ENCODE data around the gene SUV39H2.

Gene SUV39H2

DNA sequence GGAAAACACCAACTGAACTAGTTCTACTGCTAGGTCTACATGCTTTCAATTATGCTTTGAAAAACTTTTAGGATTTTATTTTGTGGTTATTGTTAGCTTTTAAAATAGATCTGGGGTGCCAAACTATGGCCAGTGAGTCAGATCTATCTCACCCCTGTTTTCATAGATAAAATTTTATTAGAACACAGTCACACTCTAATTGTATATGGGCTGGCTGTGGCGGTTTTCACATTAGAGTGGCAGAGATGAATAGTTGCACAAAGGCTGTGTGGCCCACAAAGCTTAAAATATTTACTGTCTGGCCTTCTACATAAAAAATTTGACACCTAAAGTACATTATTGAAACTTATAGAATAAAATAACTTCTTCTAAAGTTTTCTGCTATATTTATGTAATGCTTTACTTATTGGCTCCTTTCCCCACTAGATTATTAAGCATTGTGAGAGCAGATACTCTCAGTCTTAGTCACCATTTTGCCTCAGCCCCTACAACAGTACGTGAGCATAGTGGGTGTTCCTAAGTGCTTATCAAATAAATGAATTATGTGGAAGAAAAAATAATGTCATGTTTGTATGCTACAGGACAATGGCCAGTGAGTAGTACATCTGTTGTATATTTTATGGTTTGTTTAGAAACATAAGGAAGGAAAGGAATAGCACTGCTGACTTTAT is 5.4 kb upstream of the SUV39H2 start:
- no CpG with 5 or more reads among the region's 2 CpGs for WGBS (ENCODE audit: insufficient coverage, insufficient read length)
- no peak for DNase-seq (ENCODE audit: low read depth, low spot score)
- no peaks in the 10 kb centered on the region for H3K9me3 ChIP-seq (ENCODE audit: control insufficient read depth, insufficient read depth, low read length)
- no peak overlapping the region for H3K4me3 ChIP-seq (ENCODE audit: low read length)
- no peaks in the 10 kb centered on the region; the same call in 1 of the 2 replicates for H3K4me1 ChIP-seq (ENCODE audit: control insufficient read depth, insufficient read depth, low read length)
- H3K27ac ChIP-seq (ENCODE audit: low read length): no peak overlapping the region
- peaks cover 2% of the 10 kb centered on the region; the same call in 1 of the 2 replicates for H3K36me3 ChIP-seq (ENCODE audit: control insufficient read depth, insufficient read depth, low read length)
- no peaks in the 10 kb centered on the region for H3K27me3 ChIP-seq (ENCODE audit: control insufficient read depth, insufficient read depth, low read length)

DNA sequence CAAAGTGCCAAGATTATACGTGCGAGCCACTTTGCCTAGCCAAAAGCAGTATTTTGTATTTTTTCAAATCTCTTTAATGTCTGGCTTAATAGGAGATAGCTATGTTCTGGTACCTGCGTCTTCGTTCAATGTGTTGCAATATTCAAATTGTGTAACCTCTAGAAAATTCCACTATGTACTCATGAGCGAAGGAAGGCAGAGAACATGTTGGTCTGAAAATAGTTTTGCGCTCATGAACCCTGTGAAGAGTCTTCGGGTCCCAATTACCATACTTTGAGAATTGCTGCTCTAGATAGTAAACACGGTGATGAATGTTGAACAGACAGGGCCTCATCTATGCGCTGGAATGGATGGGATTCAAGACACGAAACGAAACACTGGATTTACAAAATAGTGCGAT is 2.7 kb upstream of the SUV39H2 start:
- WGBS (ENCODE audit: insufficient coverage, insufficient read length): no CpG with 5 or more reads among the region's 12 CpGs
- no peak for DNase-seq (ENCODE audit: low read depth, low spot score)
- no peaks in the 10 kb centered on the region; the same call in 1 of the 2 replicates for H3K4me1 ChIP-seq (ENCODE audit: control insufficient read depth, insufficient read depth, low read length)
- H3K36me3 ChIP-seq (ENCODE audit: control insufficient read depth, insufficient read depth, low read length): no peaks in the 10 kb centered on the region
- H3K4me3 ChIP-seq (ENCODE audit: low read length): no peak overlapping the region
- no peaks in the 10 kb centered on the region for H3K27me3 ChIP-seq (ENCODE audit: control insufficient read depth, insufficient read depth, low read length)
- no peak overlapping the region for H3K27ac ChIP-seq (ENCODE audit: low read length)
- no peaks in the 10 kb centered on the region for H3K9me3 ChIP-seq (ENCODE audit: control insufficient read depth, insufficient read depth, low read length)

DNA sequence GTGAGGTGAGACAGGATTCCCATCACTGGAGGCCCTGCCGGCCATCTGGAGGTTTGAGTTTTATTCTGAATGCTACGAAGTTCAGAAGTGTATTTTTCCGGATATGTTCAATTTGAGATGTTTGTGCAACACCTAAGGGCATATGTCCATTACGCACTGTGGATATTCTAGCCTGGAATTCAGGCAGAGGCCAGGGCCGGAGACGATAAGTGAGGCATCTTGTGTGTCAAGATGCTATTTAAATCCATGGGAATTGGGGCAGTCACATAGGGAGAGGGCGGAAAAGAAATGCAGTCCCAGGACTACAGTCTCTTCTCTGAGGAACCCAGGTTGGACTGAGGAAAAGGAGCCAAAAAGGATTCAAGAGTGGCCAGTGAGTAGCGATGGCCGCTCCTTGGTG is 1.9 kb upstream of the SUV39H2 start:
- no CpG with 5 or more reads among the region's 9 CpGs for WGBS (ENCODE audit: insufficient coverage, insufficient read length)
- no peak for DNase-seq (ENCODE audit: low read depth, low spot score)
- H3K27ac ChIP-seq (ENCODE audit: low read length): no peak overlapping the region
- no peak overlapping the region for H3K4me3 ChIP-seq (ENCODE audit: low read length)
- H3K27me3 ChIP-seq (ENCODE audit: control insufficient read depth, insufficient read depth, low read length): no peaks in the 10 kb centered on the region
- no peaks in the 10 kb centered on the region for H3K36me3 ChIP-seq (ENCODE audit: control insufficient read depth, insufficient read depth, low read length)
- H3K9me3 ChIP-seq (ENCODE audit: control insufficient read depth, insufficient read depth, low read length): no peaks in the 10 kb centered on the region
- no peaks in the 10 kb centered on the region; the same call in 1 of the 2 replicates for H3K4me1 ChIP-seq (ENCODE audit: control insufficient read depth, insufficient read depth, low read length)

DNA sequence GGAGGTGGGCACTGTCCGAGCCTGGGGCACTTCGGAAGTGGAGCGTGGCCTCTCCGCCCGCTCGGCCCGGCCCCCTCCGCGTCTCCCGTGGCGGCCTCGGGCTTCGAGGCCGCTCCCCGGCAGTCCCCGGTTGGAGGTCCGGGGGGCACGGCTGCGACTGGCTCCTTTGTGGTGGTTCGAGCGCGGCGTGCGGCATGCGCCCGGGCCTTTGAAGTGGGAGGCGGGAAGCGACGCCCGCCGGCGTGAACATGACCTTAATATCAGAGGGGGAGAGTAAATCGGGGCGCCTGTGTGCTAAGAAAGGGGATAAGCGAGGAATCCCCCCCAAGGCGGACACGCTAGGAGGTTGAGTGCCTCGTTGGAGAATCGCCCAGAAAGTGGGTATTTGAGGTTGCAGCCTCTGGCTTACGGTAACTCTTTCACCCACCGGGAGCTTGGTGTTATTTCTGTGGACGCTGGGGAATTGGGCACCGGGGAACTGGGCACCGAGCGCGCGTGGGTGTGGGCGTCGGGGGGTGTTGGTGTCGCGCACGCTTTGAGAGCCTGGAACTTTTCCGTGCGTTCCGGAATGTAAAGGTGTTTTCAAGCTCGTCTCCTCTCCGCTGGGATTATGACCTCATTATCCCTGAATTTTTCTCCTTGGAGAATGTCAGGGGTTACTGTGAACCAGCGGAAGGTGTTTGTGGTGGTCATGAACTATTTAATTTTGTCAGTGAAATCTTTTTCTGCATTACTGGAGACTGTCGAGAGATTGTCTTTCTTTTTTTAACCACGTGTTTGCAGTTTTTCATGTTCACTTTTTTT is 660 bp downstream of the SUV39H2 start:
- Histone ChIP-seq H3K4me3 (ENCODE audit: low read length) (peak overlapping the region; percentile 95), H3K9me3 (ENCODE audit: control insufficient read depth, insufficient read depth, low read length) (no peaks in the 10 kb centered on the region), H3K36me3 (ENCODE audit: control insufficient read depth, insufficient read depth, low read length) (no peaks in the 10 kb centered on the region), H3K27ac (ENCODE audit: low read length) (no peak overlapping the region), H3K4me1 (ENCODE audit: control insufficient read depth, insufficient read depth, low read length) (no peaks in the 10 kb centered on the region; the same call in 1 of the 2 replicates), H3K27me3 (ENCODE audit: control insufficient read depth, insufficient read depth, low read length) (no peaks in the 10 kb centered on the region)
- DNase-seq (ENCODE audit: low read depth, low spot score): no peak
- WGBS (ENCODE audit: insufficient coverage, insufficient read length): no CpG with 5 or more reads among the region's 60 CpGs

DNA sequence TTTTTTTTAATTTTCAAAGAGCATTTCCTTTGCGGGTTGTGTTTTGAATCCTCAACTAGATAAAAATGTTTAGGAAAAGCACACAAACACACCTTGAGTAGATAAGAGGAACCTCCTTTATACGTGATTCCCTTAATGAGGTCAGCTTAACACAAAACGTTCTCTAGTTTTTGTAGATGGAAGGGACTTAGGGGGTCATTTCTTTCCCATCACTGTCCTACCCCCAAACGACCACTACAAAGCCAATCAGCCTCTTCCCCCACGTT is 1.2 kb downstream of the SUV39H2 start:
- no peak for DNase-seq (ENCODE audit: low read depth, low spot score)
- Histone ChIP-seq H3K4me3 (ENCODE audit: low read length) (peak overlapping the region; percentile 24; the same call in 1 of the 2 replicates), H3K4me1 (ENCODE audit: control insufficient read depth, insufficient read depth, low read length) (no peaks in the 10 kb centered on the region; the same call in 1 of the 2 replicates), H3K27me3 (ENCODE audit: control insufficient read depth, insufficient read depth, low read length) (no peaks in the 10 kb centered on the region), H3K27ac (ENCODE audit: low read length) (no peak overlapping the region), H3K36me3 (ENCODE audit: control insufficient read depth, insufficient read depth, low read length) (no peaks in the 10 kb centered on the region), H3K9me3 (ENCODE audit: control insufficient read depth, insufficient read depth, low read length) (no peaks in the 10 kb centered on the region)
- no CpG with 5 or more reads among the region's 5 CpGs for WGBS (ENCODE audit: insufficient coverage, insufficient read length)

DNA sequence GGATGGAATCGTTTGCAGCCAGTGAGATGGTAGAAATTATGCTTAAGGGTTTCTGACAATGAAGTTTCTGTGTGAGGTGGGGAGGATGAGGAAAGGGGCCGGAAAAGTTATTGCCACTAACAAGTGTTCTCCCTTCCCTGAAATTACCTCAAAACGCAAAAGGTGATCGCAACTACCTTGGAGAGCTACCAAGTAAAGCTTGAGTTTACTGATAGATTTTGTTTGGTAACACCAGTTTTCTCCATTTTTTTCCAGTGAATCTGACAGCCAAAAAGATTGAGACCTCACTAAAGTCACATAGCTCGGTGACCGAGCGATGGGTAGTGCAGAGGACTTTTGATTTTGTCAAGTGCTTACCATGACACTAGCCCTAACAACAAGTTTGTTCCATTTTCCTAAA is 1.6 kb downstream of the SUV39H2 start:
- Histone ChIP-seq H3K4me3 (ENCODE audit: low read length) (peak overlapping the region; percentile 24; the same call in 1 of the 2 replicates), H3K9me3 (ENCODE audit: control insufficient read depth, insufficient read depth, low read length) (no peaks in the 10 kb centered on the region), H3K36me3 (ENCODE audit: control insufficient read depth, insufficient read depth, low read length) (no peaks in the 10 kb centered on the region), H3K4me1 (ENCODE audit: control insufficient read depth, insufficient read depth, low read length) (no peaks in the 10 kb centered on the region; the same call in 1 of the 2 replicates), H3K27me3 (ENCODE audit: control insufficient read depth, insufficient read depth, low read length) (no peaks in the 10 kb centered on the region), H3K27ac (ENCODE audit: low read length) (no peak overlapping the region)
- DNase-seq (ENCODE audit: low read depth, low spot score): no peak
- WGBS (ENCODE audit: insufficient coverage, insufficient read length): no CpG with 5 or more reads among the region's 7 CpGs

DNA sequence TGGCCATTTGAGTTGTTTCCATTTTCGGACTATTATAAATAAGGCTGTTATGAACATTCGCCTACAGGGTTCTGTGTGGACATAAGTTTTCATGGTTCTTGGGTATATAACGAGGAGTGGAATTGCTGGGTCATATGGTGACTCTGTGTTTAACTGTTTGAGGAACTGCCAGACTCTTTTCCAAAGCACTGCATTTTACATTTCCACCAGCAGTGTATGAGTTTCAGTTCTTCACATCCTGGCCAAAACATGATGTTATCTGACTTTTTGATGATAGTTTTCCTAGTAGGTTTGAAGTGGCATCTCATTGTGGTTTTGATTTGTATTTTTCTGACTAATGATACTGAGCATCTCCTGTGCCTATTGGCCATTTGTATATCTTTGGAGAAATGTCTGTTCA is 5.4 kb downstream of the SUV39H2 start:
- no peaks in the 10 kb centered on the region for H3K4me1 ChIP-seq (ENCODE audit: control insufficient read depth, insufficient read depth, low read length)
- no peak overlapping the region for H3K27ac ChIP-seq (ENCODE audit: low read length)
- H3K36me3 ChIP-seq (ENCODE audit: control insufficient read depth, insufficient read depth, low read length): no peaks in the 10 kb centered on the region; the same call in 1 of the 2 replicates
- H3K9me3 ChIP-seq (ENCODE audit: control insufficient read depth, insufficient read depth, low read length): no peaks in the 10 kb centered on the region
- no CpG with 5 or more reads among the region's 3 CpGs for WGBS (ENCODE audit: insufficient coverage, insufficient read length)
- no peak overlapping the region for H3K4me3 ChIP-seq (ENCODE audit: low read length)
- no peak for DNase-seq (ENCODE audit: low read depth, low spot score)
- no peaks in the 10 kb centered on the region for H3K27me3 ChIP-seq (ENCODE audit: control insufficient read depth, insufficient read depth, low read length)

DNA sequence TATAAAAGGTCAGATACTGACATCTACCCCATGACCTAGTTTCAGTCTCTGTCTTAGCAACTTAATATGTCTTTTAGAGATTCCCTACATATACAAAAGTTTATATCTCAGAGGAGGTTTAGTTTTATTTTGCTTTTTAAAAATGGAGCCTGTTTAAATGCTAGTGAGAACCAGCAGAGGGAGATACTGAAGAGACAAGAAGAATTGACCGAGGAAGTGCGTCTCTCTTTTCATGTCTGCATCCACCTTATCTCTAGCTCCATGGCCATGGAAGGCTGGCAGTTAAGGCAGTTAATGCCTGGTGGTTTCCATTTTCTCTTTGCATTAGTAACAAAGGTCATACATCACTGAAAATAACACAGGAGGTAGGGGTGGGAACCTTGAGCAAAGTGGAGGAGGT is 10.7 kb downstream of the SUV39H2 start:
- H3K27ac ChIP-seq (ENCODE audit: low read length): no peak overlapping the region
- H3K27me3 ChIP-seq (ENCODE audit: control insufficient read depth, insufficient read depth, low read length): no peaks in the 10 kb centered on the region
- no CpG with 5 or more reads among the region's 2 CpGs for WGBS (ENCODE audit: insufficient coverage, insufficient read length)
- H3K4me3 ChIP-seq (ENCODE audit: low read length): no peak overlapping the region
- no peaks in the 10 kb centered on the region; the same call in 1 of the 2 replicates for H3K36me3 ChIP-seq (ENCODE audit: control insufficient read depth, insufficient read depth, low read length)
- DNase-seq (ENCODE audit: low read depth, low spot score): no peak
- no peaks in the 10 kb centered on the region for H3K9me3 ChIP-seq (ENCODE audit: control insufficient read depth, insufficient read depth, low read length)
- no peaks in the 10 kb centered on the region for H3K4me1 ChIP-seq (ENCODE audit: control insufficient read depth, insufficient read depth, low read length)

DNA sequence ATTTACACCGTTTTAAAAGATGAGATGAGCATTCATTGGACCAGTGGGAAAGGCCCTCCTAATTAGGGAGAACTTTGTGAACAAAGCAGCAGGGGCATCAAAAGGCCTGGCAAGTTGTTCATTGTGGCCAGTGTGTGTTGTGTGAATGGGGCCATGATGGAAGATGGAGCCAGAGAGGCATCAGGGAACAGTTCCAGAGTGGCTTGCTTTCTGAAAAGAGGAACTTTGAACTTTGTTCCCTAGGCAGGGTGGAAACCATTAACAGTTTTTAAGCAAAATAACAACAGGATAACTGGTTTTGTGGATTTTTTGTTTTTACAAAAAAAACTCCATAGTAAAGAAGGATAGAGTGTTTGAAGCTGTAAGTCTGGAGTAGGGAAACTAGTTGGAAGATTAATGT is 12.5 kb downstream of the SUV39H2 start:
- Histone ChIP-seq H3K36me3 (ENCODE audit: control insufficient read depth, insufficient read depth, low read length) (no peaks in the 10 kb centered on the region; the same call in 1 of the 2 replicates), H3K9me3 (ENCODE audit: control insufficient read depth, insufficient read depth, low read length) (no peaks in the 10 kb centered on the region), H3K4me3 (ENCODE audit: low read length) (no peak overlapping the region), H3K27ac (ENCODE audit: low read length) (no peak overlapping the region), H3K27me3 (ENCODE audit: control insufficient read depth, insufficient read depth, low read length) (no peaks in the 10 kb centered on the region), H3K4me1 (ENCODE audit: control insufficient read depth, insufficient read depth, low read length) (no peaks in the 10 kb centered on the region)
- no CpG with 5 or more reads among the region's 1 CpG for WGBS (ENCODE audit: insufficient coverage, insufficient read length)
- no peak for DNase-seq (ENCODE audit: low read depth, low spot score)

DNA sequence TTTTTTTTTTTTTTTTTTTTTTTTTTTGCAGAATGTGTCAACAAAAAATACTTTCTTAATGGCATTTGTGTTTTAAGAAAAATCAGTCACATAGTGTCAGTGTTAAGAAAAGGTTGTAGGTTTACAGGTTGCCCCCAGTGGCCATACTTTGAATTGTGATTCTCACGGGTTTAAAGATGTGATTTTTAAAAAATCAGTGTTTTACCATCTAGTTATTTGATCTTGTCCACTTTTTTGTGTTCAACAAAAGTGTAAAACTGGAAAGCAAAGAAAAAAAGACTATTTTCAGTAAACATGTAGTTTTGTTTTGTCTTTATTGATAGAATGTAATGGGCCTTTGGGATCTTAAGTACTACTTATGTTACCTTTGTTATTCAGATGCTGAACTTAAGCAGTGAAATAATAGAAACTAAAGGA is 25.7 kb downstream of the SUV39H2 start:
- no CpG with 5 or more reads among the region's 1 CpG for WGBS (ENCODE audit: insufficient coverage, insufficient read length)
- H3K4me3 ChIP-seq (ENCODE audit: low read length): no peak overlapping the region
- H3K4me1 ChIP-seq (ENCODE audit: control insufficient read depth, insufficient read depth, low read length): no peaks in the 10 kb centered on the region
- peaks cover 3% of the 10 kb centered on the region; the same call in 1 of the 2 replicates for H3K36me3 ChIP-seq (ENCODE audit: control insufficient read depth, insufficient read depth, low read length)
- H3K27ac ChIP-seq (ENCODE audit: low read length): no peak overlapping the region
- DNase-seq (ENCODE audit: low read depth, low spot score): no peak
- H3K9me3 ChIP-seq (ENCODE audit: control insufficient read depth, insufficient read depth, low read length): no peaks in the 10 kb centered on the region
- H3K27me3 ChIP-seq (ENCODE audit: control insufficient read depth, insufficient read depth, low read length): no peaks in the 10 kb centered on the region
